ENCODE data around the gene SIAH2. TPM values are rescaled to one million over a fixed set of nuclear protein-coding genes. Genes with fewer than 3 reads are reported as not detected.

Gene SIAH2
- total RNA-seq, 8 experiments from 2014 or later: 7.1 to 29.4 (median 17.0) TPM

DNA sequence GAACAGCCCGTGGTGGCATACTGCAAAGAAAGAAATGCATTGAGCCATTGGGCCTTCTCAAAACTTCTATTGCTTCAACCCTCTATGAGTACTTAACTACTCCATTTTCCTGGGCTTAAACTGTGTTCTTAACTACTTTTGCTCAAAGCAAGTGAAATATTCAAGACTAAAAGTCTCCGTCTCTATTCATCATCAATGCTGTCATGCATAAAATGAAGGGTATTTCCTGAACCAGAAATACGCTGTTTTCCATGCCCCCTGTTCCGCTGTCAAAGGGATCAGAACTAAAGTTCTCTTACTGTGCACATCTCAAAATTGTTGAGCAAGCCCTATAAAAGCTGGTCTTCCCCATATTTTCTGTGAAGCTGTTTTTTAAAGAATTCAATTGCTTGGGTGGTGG is 20.3 kb downstream of the SIAH2 start:
- ATAC-seq (replicated peaks in 6 of 8): no peak
- in situ Hi-C loops (cut with MboI; ENCODE audit: low pct_unique_long_range_greater_than_20kb in 2 of 9, low sequenced_read_pairs in 9 of 9, unreplicated experiment in 9 of 9): no loop called here
- 80 to 100% (median 94%) methylated on average over 1 to 4 of the region's 4 CpGs for WGBS, 10 experiments
- no peak overlapping the region for H3K4me3 ChIP-seq
- H3K27ac ChIP-seq: no peak overlapping the region
- H3K4me1 ChIP-seq (replicated peaks in 1 of 2): peaks cover 8 to 10% of the 10 kb centered on the region in 2 donors

DNA sequence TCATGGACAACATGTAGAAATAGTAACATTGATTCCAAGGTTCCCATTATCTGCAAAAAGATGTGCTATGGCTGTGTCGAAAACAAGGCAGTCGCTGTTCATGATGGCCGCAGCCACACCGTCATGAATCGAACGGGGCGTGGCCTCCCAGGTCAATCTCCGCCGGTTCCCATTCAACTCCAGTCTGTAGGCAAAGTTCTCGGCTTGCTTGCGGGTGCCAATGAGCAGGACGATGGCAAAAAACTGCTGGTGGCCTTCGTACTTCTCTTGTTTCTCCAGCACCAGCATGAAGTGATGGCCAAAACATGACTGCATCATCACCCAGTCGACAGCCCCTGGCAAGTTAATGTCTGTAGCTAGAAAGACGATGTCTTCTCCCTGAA is 20.8 kb downstream of the SIAH2 start:
- no peak for ATAC-seq (replicated peaks in 6 of 8)
- in situ Hi-C loops (cut with MboI; ENCODE audit: low pct_unique_long_range_greater_than_20kb in 2 of 9, low sequenced_read_pairs in 9 of 9, unreplicated experiment in 9 of 9): no loop called here
- Histone ChIP-seq H3K27ac (no peak overlapping the region), H3K4me1 (replicated peaks in 1 of 2) (peaks cover 6 to 15% of the 10 kb centered on the region in 2 donors), H3K4me3 (no peak overlapping the region)
- 90 to 100% (median 96%) methylated on average over 2 to 14 of the region's 15 CpGs; no CpG with 5 or more reads in 3 of the 10 experiments for WGBS, 10 experiments

DNA sequence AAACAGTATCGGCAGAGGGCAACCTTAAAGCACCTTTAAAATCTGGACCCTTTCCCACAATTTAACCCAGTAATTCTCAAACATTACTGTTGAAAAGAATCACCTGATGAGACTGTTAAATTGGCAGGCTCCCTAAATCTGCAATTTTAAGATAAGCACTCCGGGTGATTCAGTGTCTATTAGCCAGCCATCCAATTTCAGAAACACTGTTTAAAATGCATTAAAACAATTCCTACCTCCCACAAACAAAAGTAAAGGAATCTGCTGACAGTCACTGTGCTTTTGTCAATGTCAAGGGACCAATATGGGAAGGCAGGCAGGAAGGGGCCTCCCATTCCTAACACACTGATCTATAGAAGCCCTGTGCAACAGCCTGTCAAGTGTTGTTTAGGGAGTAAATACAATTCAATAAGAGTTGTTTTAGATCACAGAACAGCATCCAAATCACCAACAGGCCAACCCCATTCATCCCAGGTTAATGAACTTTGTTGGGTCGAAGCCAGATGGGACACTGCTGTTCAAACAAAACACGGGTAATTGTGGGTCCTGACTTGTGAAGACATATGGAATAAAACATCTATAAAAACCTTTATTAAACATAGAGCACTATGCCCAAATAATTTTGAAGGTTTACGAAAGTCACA is 21.4 kb downstream of the SIAH2 start:
- no peak overlapping the region for H3K27ac ChIP-seq
- 73 to 100% (median 92%) methylated on average over 1 to 5 of the region's 5 CpGs for WGBS, 10 experiments

DNA sequence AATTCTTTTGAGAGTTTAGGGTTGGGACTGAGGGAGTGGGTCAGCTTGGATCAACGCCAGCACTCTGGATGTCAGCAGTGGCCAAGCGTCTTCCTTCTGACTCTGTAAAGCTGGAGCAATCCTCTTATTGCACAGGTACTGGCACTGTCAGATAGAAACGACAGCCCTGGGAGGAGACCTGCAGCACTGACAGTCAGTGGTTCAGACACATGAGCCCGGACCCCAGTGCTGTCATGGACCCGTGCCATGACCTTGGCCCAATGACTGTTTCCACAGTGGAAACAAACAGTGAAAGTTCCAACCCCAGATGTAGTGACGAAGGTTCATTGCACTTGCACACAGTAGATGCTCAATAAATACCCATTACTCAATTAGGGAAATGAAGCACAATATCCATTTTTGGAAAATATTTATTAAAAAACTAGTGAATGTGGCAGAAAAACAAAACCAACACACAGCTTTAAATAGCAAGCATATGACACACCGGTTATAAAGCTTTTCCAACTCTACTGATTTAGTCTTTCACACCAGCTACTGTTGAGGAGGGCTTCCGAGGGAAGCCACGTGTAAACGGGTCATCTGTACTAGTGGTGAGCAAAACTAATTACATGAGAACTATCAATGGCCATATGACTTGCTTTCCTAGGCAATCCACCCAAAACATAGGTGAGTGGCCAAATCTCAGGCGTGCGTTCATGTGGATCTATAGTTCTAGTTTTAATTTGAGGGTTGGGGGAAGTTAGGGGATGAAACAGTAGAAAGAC is 22.1 kb downstream of the SIAH2 start:
- peaks cover 6 to 17% of the 10 kb centered on the region in 2 donors for H3K4me1 ChIP-seq (replicated peaks in 1 of 2)
- in situ Hi-C loops (cut with MboI; ENCODE audit: low pct_unique_long_range_greater_than_20kb in 2 of 9, low sequenced_read_pairs in 9 of 9, unreplicated experiment in 9 of 9): no loop called here
- no peak overlapping the region for H3K27ac ChIP-seq
- no peak for ATAC-seq (replicated peaks in 6 of 8)
- no peak overlapping the region for H3K4me3 ChIP-seq
- 87 to 100% (median 92%) methylated on average over 2 to 9 of the region's 12 CpGs; no CpG with 5 or more reads in 1 of the 10 experiments for WGBS, 10 experiments

More for the DNA sequence above, 21.4 kb downstream of the SIAH2 start:
- in situ Hi-C loops (cut with MboI; ENCODE audit: low pct_unique_long_range_greater_than_20kb in 2 of 9, low sequenced_read_pairs in 9 of 9, unreplicated experiment in 9 of 9): no loop called here
- Histone ChIP-seq H3K4me1 (replicated peaks in 1 of 2) (peaks cover 6 to 17% of the 10 kb centered on the region in 2 donors), H3K4me3 (no peak overlapping the region)
- peak in 1 of 8 experiments; percentile 44 for ATAC-seq (replicated peaks in 6 of 8)

DNA sequence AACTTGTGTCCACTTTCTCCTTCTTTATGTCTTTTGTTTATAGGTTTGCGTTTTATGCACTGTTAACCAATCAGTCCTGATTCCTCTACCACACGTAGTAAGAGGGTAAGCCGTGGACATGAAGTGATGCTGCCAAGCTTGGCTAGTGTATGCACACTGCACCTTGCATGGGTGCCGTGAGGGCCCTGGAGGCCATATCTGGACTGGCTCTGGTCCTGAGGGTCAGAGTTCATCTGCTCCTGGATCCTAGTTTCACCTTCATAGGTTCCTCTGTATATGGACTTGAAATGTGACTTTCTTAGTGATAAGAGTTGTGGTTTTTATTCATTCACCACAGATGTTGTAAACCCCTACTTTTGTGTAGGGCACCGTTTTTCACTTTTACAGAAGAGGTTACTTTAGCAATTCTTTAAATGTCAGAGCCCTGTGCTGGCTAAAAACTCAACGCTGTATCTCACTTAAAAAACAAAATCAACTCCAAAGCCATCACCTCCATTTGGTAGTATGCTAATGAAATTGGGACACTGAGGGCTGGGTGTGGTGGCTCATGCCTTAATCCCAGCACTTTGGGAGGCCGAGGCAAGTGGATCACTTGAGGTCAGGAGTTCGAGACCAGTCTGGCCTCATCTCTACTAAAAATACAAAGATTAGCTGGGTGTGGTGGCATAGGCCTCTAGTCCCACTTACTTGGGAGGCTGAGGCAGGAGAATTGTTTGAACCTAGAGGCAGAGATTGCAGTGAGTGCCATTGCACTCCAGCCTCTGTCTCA is 22.9 kb downstream of the SIAH2 start:
- no peak overlapping the region for H3K27ac ChIP-seq
- in situ Hi-C loops (cut with MboI; ENCODE audit: low pct_unique_long_range_greater_than_20kb in 2 of 9, low sequenced_read_pairs in 9 of 9, unreplicated experiment in 9 of 9): no loop called here
- 69 to 100% (median 92%) methylated on average over 1 to 7 of the region's 8 CpGs for WGBS, 10 experiments
- no peak for ATAC-seq (replicated peaks in 6 of 8)
- no peak overlapping the region for H3K4me3 ChIP-seq
- peaks cover 6 to 16% of the 10 kb centered on the region in 2 donors for H3K4me1 ChIP-seq (replicated peaks in 1 of 2)

DNA sequence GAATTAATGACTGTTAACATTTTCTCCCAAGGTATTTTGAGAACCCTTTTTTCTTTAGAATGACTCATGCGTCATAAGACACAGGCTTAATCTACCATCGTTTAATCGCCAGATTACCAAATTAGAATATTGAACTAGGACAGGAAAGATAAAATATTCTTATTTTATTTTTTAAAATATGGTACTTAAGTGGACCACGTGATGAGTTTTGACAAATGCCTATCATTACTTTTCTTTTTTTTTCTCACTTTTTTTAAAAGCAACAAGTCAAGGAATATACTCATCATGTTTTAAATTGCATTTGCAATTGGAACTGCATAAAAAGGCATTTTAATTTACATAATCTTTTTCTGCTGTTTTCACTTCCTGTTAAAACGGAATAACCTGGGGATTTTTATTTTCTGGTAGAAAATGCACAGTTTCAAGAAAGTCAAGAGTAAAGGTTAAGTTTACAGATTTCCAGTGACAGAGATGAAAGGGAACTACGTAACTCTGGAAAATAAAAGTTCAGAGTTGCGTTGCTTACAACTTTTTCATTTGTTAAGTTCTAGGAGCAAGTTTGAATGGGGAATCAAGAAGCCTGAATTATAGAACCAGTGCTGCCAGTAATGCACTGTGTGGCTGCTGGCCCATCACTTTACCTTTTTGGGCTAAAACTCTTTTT is 23.6 kb downstream of the SIAH2 start:
- peak in 1 of 8 experiments; percentile 25 for ATAC-seq (replicated peaks in 6 of 8)
- Histone ChIP-seq H3K27ac (no peak overlapping the region), H3K4me3 (no peak overlapping the region), H3K4me1 (replicated peaks in 1 of 2) (peaks cover 6 to 10% of the 10 kb centered on the region in 2 donors)
- in situ Hi-C loops (cut with MboI; ENCODE audit: low pct_unique_long_range_greater_than_20kb in 2 of 9, low sequenced_read_pairs in 9 of 9, unreplicated experiment in 9 of 9): no loop called here
- WGBS, 10 experiments: 54 to 100% (median 89%) methylated on average over 5 to 7 of the region's 7 CpGs

DNA sequence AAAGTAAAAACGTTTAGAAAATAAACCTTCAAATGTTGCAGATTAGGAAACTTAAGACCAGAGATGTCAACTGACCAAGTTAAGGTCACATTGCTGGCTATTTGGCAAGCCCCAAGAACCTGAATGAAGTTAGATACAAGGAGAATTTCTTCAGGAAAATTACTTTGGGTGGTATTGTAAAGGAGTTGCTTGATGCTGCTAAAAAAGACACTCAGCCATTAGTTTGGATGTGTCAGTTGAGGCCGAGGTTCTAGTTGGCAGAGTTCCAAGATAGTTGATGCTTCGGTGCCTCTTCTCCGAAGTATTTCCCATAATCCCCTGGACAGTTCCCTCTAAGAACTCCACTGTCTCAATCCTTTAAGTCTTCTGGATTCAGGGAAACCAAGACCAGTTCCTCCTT is 24.3 kb downstream of the SIAH2 start:
- peaks cover 6 to 7% of the 10 kb centered on the region in 2 donors for H3K4me1 ChIP-seq (replicated peaks in 1 of 2)
- in situ Hi-C loops (cut with MboI; ENCODE audit: low pct_unique_long_range_greater_than_20kb in 2 of 9, low sequenced_read_pairs in 9 of 9, unreplicated experiment in 9 of 9): no loop called here
- WGBS, 10 experiments: 20 to 71% (median 45%) methylated on average over 1 to 4 of the region's 4 CpGs; no CpG with 5 or more reads in 2 of the 10 experiments
- peak in 1 of 8 experiments; percentile 23 for ATAC-seq (replicated peaks in 6 of 8)
- no peak overlapping the region for H3K4me3 ChIP-seq
- H3K27ac ChIP-seq: no peak overlapping the region

DNA sequence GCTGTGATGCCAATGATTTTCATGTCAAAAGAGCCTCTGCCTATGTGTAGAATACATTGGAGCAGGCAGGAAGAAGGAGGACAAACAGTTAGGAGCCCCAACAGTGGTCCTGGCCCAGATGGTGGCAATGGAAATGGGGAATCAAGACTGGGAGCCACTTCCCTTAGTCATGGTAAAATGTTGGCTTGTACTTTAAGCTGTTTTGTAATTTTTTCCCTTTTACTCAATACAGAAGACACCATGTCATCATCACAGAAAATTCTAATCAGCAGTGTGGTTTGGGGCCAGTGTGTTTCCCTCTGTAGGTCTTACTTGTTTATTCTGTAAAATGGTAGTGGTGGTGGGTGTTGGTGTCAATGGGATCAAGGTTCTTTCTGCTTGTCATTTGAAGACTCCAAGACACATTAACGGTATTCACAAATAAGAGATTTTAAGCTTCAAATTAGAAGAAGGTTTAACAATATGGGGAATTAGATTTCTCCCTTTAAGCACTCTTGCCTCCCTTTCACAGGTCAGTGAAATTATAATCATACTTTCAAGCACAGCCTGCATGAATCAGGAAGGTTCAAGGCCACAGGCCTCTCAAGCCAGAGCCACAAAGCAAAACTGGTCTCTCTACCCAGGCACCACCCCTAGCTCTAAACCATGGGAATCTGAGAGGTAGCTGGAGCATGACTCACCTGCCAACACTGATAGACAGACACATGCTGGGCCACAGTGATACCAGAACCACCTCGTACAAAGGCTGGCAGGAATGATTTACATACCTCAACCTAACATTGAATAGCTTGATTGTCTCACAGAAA is 24.9 kb downstream of the SIAH2 start:
- WGBS, 10 experiments: 20 to 100% (median 60%) methylated on average over 1 to 2 of the region's 2 CpGs; no CpG with 5 or more reads in 4 of the 10 experiments
- in situ Hi-C loops (cut with MboI; ENCODE audit: low pct_unique_long_range_greater_than_20kb in 2 of 9, low sequenced_read_pairs in 9 of 9, unreplicated experiment in 9 of 9): no loop called here
- peak in 2 of 8 experiments; percentile 16 to 28 for ATAC-seq (replicated peaks in 6 of 8)
- H3K4me3 ChIP-seq: no peak overlapping the region
- H3K4me1 ChIP-seq (replicated peaks in 1 of 2): peaks cover 6 to 7% of the 10 kb centered on the region in 2 donors
- H3K27ac ChIP-seq: no peak overlapping the region

DNA sequence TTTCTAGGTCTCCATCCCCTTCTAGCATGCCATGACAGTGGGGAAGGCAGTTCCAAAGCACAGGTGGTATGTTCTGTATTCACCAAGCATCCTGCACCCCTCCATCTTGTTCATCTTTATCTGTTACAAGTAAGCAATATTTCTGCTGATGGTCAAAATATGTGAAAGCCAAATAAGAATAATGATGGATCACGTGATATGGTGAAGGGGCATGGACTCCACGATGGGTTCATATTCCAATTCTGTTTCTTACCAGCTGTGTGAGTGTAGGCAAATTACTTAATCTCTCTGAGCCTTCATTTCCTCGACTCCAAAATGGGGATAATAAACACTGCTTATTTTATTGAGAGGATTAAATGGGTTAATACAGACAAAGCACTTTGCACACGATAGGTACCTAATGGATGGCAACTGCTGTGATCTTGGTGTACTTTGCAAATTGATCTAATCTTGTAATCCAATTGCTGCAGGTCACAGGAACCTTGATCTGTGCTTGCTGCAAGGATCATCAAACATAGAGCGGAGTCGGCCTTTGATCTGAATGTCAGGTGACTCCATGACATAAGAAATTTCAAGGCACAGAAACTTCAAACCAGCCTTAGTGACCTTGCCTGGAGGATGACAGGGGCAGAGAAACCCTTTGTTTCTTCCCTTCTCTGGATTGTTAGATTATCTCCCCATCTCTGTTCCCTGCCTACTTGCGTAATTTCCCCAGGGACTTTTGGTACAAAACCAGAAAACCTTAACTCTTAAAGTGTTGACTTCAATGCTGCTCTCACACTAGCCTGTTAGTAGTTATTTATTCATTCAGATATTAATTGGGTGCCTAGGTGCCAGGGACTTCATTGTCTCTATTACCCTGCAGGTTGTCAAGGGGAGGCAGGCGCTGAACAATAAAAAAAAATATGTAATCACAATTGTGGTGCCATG is 25.8 kb downstream of the SIAH2 start:
- no peak for ATAC-seq (replicated peaks in 6 of 8)
- WGBS, 10 experiments: 50 to 100% (median 91%) methylated on average over 1 to 8 of the region's 8 CpGs
- H3K27ac ChIP-seq: no peak overlapping the region
- peaks cover 6 to 7% of the 10 kb centered on the region in 2 donors for H3K4me1 ChIP-seq (replicated peaks in 1 of 2)
- H3K4me3 ChIP-seq: no peak overlapping the region
- in situ Hi-C loops (cut with MboI; ENCODE audit: low pct_unique_long_range_greater_than_20kb in 2 of 9, low sequenced_read_pairs in 9 of 9, unreplicated experiment in 9 of 9): no loop called here

DNA sequence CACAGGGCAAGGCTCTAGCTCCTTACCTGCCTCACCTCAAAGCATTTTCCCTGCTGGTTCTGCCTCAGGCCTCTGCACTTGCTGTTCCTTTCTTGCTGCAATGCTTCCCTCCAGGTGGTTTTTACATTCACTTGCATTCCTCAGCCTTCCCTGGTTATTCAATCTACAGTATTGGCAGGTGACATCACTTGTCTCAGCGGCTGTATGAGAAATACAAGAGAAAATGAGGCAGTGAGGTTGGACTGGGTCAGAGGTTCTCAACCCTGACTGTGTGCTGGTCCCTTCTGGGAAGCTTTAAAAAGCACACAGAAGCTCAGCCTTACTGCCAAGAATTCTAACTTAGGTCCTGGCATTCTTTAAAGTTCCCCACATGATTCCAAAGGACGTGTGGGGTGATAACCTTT is 26.7 kb downstream of the SIAH2 start:
- in situ Hi-C loops (cut with MboI; ENCODE audit: low pct_unique_long_range_greater_than_20kb in 2 of 9, low sequenced_read_pairs in 9 of 9, unreplicated experiment in 9 of 9): no loop called here
- no peak overlapping the region for H3K4me3 ChIP-seq
- no peak for ATAC-seq (replicated peaks in 6 of 8)
- 0 to 83% (median 30%) methylated on average over 1 to 2 of the region's 2 CpGs; no CpG with 5 or more reads in 4 of the 10 experiments for WGBS, 10 experiments
- H3K27ac ChIP-seq: no peak overlapping the region
- peaks cover 6 to 7% of the 10 kb centered on the region in 2 donors for H3K4me1 ChIP-seq (replicated peaks in 1 of 2)

DNA sequence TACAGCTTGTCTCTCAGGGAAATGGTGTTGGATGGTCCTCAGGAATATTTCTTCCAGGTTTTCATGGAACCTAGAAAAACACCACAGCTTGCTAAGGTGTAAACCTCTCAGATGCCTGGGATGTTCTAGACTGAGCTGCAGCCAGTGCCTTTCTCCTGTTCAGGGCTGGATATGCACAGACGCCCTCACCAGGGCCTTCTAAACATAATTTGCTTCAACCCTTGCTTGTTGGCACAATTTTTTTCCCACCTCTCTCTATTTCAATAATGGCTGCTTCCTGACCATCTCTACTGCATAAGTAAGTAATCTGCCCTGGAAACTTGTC is 28.2 kb downstream of the SIAH2 start:
- H3K27ac ChIP-seq: no peak overlapping the region
- H3K4me3 ChIP-seq: no peak overlapping the region
- peaks cover 6 to 7% of the 10 kb centered on the region in 2 donors for H3K4me1 ChIP-seq (replicated peaks in 1 of 2)
- in situ Hi-C loops (cut with MboI; ENCODE audit: low pct_unique_long_range_greater_than_20kb in 2 of 9, low sequenced_read_pairs in 9 of 9, unreplicated experiment in 9 of 9): no loop called here
- no peak for ATAC-seq (replicated peaks in 6 of 8)
- WGBS, 10 experiments: 25 to 83% (median 50%) methylated on average over 1 of the region's 1 CpG; no CpG with 5 or more reads in 4 of the 10 experiments
